Medulla oblongata (tissue), 1 donor: ENCODE data around the gene PAX8.

Experiments used
- DNase-seq: peaks from one replicate; pipeline ENCODE4 v3.0.0-alpha.2; 2015; ENCODE audit errors: extremely low spot score

The PAX8 gene

GRCh38 chr2:113203901-113204519 lies 74.7 kb downstream of the PAX8 start:
- peak; percentile 85 for DNase-seq

GRCh38 chr2:113203217-113203530 lies 75.5 kb downstream of the PAX8 start:
- DNase-seq: no peak

GRCh38 chr2:113202305-113203216 lies 76.2 kb downstream of the PAX8 start:
- DNase-seq: peak; percentile 56

GRCh38 chr2:113201496-113202304 lies 77.0 kb downstream of the PAX8 start:
- no peak for DNase-seq

- DNase-seq: no peak
Measured at GRCh38 chr2:113200736-113201490, 77.8 kb downstream of the PAX8 start.

DNA sequence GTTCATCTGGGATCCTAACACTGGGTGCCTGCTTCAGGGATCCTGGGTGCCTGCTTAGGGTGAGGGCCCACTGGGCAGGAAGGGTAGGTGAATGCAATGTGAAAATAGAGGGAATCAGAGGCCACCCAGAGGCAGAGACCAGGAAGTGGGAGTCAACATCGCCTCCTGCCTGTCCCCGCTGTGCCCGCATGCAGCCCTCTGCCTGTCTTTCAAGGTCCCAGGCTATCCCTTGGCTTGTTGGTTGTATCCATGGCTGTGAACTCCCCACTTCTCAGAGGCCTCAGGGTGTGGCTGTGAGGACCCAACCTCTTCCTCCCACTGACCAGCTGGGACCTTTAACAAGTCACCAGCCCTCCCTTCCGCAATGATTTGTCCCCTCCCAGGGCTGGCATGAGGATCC lies 78.5 kb downstream of the PAX8 start:
- DNase-seq: no peak

DNA sequence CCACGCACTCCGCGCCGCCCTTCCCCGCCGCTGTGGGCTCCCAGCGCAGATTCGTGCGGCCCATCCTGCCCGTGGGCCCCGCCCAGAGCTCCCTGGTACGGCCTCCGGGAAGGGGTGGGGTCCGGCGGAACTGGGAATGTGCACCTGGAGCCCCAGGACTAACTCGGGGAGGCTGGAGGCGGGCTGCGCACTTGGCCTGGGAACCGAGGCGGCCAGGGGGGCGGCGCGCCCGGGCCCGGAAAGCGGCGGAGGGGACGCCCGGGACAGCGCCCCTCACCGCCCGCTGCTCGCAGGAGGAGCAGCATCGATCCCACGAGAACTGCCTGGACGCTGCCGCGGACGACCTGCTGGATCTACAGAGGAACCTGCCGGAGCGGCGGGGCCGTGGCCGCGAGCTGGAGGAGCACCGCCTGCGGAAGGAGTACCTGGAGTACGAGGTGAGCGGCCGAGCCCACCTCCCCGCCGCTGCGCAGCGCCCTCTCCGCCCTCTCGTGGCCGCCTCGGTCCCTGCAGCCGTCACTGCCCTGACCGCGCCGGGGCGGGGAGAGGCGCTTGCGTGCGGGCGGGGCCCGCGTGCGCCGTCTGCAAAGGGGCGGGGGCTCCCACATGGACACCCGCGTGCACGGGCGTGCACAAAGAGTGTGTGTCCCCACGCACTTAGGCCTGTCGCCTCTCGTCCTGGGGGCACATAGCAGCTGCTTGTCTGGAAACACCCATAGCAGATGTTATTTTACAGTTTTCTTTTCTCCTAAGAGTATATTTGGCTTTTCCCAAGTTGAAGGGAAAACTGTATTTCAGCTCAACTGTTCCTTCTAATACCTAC lies 79.7 kb downstream of the PAX8 start:
- DNase-seq: peak; percentile 78

- DNase-seq: no peak
Measured at GRCh38 chr2:113198048-113198789, 80.5 kb downstream of the PAX8 start.

GRCh38 chr2:113197347-113198047 lies 81.2 kb downstream of the PAX8 start:
- no peak for DNase-seq

DNA sequence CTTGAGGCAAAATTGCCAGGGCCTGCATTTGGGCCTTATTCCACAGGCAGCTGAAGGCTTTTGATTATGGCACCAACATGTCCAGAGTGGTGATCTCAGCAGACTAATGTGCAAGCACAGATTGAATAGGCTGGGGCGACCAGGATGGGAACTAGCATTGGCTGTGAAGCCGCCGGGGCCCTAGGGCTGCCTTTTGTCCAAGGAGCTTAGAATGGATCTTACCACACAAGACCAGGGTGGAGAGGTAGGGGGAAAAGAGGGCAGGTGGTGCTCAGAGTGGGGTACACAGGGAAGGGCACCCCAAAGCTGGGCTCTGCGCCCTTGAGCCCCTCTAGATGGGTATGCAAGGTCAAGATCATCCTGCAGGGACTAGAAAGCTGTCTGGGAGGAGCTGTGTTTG lies 81.9 kb downstream of the PAX8 start:
- no peak for DNase-seq

- DNase-seq: no peak
Measured at GRCh38 chr2:113195923-113196501, 82.7 kb downstream of the PAX8 start.

- DNase-seq: no peak
Measured at GRCh38 chr2:113192459-113193100, 86.1 kb downstream of the PAX8 start.

GRCh38 chr2:113190871-113191270 lies 87.8 kb downstream of the PAX8 start:
- no peak for DNase-seq

DNA sequence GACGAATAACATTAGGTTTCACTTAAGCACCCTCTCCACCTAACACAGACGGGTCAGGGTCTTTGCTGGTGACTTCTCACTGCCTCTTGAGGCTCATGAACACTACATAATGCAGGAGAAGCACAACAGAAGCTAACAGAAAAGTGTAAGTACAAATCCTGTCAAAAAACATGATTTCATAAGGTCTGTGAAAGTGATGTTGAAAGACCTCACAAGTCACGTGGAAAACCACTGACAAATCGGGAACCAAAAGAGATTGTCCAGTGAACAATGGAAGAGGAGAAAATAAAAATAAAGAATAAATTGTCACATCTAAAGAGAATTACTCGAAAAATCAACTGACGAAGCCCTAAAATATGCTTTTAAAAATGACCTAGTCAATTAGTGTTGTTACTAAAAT lies 91.0 kb downstream of the PAX8 start:
- no peak for DNase-seq

DNA sequence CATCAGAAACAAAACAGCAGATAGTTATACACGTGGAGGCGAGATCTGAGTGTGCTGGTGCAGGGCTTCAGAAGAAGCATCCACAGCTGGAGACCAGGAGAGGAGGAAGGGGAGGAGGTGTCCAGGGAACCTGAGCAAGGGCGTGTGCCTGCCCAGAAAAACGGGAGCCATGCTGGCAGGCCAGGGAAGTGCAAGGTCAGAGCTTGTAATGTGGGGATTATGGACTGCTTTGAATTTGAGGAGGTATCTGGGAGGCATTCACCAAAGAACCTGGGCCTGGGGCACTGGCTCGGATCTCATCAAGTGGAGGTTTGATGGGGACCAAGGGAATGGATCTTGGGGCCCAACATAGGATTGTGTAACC lies 92.3 kb downstream of the PAX8 start:
- no peak for DNase-seq

DNA sequence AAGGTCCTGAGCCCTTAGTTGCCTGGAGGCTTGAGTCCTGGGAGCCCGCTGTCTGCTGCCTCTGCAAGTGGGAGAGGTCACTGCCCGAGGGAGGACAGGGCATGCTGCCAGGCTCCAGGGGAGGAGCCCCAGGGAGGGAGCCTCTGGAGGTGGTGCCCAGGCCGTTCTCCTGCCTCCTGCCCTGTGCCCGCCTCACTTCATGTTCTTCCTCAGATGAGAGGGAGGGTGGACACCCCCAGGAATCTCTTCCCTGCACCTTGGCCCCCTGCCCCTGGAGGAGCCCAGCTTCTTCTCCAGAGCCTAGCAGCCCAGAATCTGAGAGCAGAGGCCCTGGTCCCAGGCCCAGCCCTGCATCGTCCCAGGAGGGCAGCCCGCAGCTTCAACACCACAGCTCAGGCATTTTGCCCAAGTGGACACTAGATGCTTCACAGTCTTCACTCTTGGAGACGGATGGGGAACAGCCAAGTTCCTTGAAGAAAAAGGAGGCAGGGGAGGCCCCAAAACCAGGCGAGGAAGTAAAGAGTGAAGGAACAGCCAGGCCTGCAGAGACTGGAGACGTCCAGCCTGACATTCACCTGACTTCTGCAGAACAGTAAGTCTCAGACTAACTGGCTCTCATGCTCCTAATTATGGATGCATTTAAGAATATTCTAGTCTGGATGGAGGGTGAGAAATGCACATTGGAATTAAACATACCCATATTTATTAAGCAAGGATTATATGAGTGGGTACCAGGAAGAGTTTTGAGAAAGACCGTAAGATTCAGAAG lies 92.9 kb downstream of the PAX8 start:
- peak; percentile 71 for DNase-seq

GRCh38 chr2:113184531-113185230 lies 94.0 kb downstream of the PAX8 start:
- no peak for DNase-seq
